Upper lobe of left lung (tissue), 6 donors: ENCODE measurements around the gene ARL2. TPM values are rescaled to one million over a fixed set of nuclear protein-coding genes. Genes with fewer than 3 reads are reported as not detected.

Source experiments
- ATAC-seq, 2 donors: fragments of 200-7000 bp; cut with Tn5 transposase; one replicate each; pipeline ENCODE4 v1.9.1; 2022; ENCODE audit warnings: mild to moderate bottlenecking in 2 of 2, moderate library complexity in 2 of 2; ENCODE audit not compliant: low FRiP score in 2 of 2
- DNase-seq, 2 donors: peaks; one replicate each; pipeline ENCODE4 v3.0.0-alpha.2; 2019 to 2020
- H3K27ac ChIP-seq, 4 donors: fragments of 200-600 bp; sonication (generic); one replicate each; pipeline ENCODE4 v1.5.1; 2016 to 2019
- H3K27me3 ChIP-seq, 4 donors: fragments of 200-600 bp; sonication (generic); one replicate each; pipeline ENCODE4 v1.5.1; 2017 to 2019
- H3K36me3 ChIP-seq, 4 donors: fragments of 200-600 bp; sonication (generic); one replicate each; pipeline ENCODE4 v1.5.1; 2016 to 2019
- H3K4me1 ChIP-seq, 4 donors: fragments of 200-600 bp; sonication (generic); one replicate each; pipeline ENCODE4 v1.5.1; 2018 to 2019
- H3K4me3 ChIP-seq, 4 donors: fragments of 200-600 bp; sonication (generic); one replicate each; pipeline ENCODE4 v1.5.1; 2017 to 2019; ENCODE audit warnings: mild to moderate bottlenecking in 2 of 4, moderate library complexity in 1 of 4
- H3K9me3 ChIP-seq, 4 donors: fragments of 200-600 bp; sonication (generic); one replicate each; pipeline ENCODE4 v1.5.1; 2018 to 2019
- EP300 ChIP-seq, 4 donors: sonication (generic); formaldehyde crosslinking; IDR thresholded peaks; one replicate each; pipeline ENCODE4 v1.5.1; 2017; ENCODE audit warnings: antibody characterized with exemption in 4 of 4, control low read depth in 2 of 4
- POLR2A ChIP-seq, 4 donors: fragments of 450-650 bp; IDR thresholded peaks; one replicate each; pipeline ENCODE4 v1.5.1; 2016 to 2017; ENCODE audit warnings: antibody characterized with exemption in 4 of 4, mild to moderate bottlenecking in 2 of 4
- POLR2AphosphoS5 ChIP-seq, 2 donors: sonication (generic); formaldehyde crosslinking; IDR thresholded peaks; one replicate each; pipeline ENCODE4 v1.5.1; 2017; ENCODE audit warnings: antibody characterized with exemption in 2 of 2
- WGBS, 2 donors: methylation state at CpG; one replicate each; pipeline ENCODE4 v1.1.5; 2017 to 2018; 5-methylcytosine and 5-hydroxymethylcytosine counted together
- total RNA-seq, 6 donors: library from RNA; depleted of rRNA in 4 of 6; stranded (reverse); fragments of >200 nt in 4 of 6; gene quantifications; one replicate each; pipeline versions ENCODE4 v1.1.0 to v1.2.1, GENCODE V29; 2016 to 2021
- TF ChIP-seq, protein P1 (sequence below), 6 experiments: fragments of 450-650 bp in 4 of 6; fragments of 200-600 bp in 2 of 6; sonication (generic) in 2 of 6; IDR thresholded peaks; one replicate each; pipeline ENCODE4 v1.5.1; 2016 to 2019; ENCODE audit warnings: antibody characterized with exemption in 6 of 6
- donor health status: DM: no; HTN: no; CAD: no; lungs with moderate emphysema.
- donor health status: DM: no; HTN: yes; CAD: no; lungs with severe emphysema.

ARL2 gene
- total RNA-seq, 6 donors from 2014 or later: 41.9 to 113 (median 81.2) TPM

DNA sequence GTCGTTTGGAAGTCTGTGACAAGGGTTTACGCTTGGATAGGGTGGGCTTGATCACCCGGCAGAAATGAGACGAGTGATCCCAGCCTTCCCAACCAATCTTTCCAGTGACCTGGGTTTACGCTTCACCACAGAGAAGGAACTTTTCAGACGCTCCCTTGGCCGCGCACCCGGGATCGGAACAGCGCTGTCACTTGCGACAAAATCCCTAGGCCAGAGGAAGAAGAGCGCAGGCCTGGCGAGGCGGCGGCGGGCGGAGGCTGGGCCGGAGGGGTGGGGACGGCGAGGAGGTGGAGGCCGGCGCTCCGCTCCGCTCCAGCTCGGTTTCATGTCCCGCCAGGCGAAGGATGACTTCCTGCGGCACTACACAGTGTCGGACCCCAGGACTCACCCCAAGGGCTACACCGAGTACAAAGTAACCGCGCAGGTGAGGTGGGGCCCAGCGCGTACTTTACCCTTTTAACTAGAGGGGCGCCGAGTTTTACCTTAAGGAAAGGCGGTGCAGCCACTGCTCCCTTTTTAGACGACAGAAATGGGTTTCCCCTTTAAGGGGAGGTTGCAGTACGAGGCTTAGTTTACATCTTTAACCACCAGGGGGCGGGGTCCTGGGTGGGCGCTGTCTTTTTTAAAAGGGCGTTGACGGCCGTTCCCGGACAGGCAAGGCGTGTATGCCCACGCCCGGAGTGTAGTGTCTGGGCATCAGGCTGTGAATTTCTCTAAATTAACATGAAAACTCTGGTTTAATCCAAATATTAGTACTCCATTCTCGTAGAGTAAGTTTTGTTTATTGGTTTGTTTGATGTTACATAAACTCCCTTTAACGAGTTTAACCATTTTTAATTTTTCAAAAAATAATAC, 13.5 kb downstream of the ARL2 start, which contains the start of gene SNX15:
Gene SNX15 (plus strand): TSS at position 227 of the 855 bp plus-strand sequence. CDS start 99 bp downstream, at position 326.
- TF ChIP-seq POLR2A (IDR thresholded peaks at IDR 0.05) (peak in 2 of 4 donors; percentile 74 to 88), POLR2AphosphoS5 (IDR thresholded peaks at IDR 0.05) (peak; percentile 57 to 83), EP300 (IDR thresholded peaks at IDR 0.05) (peak in 1 of 4 donors; percentile 42)
- TF ChIP-seq, protein P1, sequence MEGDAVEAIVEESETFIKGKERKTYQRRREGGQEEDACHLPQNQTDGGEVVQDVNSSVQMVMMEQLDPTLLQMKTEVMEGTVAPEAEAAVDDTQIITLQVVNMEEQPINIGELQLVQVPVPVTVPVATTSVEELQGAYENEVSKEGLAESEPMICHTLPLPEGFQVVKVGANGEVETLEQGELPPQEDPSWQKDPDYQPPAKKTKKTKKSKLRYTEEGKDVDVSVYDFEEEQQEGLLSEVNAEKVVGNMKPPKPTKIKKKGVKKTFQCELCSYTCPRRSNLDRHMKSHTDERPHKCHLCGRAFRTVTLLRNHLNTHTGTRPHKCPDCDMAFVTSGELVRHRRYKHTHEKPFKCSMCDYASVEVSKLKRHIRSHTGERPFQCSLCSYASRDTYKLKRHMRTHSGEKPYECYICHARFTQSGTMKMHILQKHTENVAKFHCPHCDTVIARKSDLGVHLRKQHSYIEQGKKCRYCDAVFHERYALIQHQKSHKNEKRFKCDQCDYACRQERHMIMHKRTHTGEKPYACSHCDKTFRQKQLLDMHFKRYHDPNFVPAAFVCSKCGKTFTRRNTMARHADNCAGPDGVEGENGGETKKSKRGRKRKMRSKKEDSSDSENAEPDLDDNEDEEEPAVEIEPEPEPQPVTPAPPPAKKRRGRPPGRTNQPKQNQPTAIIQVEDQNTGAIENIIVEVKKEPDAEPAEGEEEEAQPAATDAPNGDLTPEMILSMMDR (IDR thresholded peaks at IDR 0.05): peak; percentile 56 to 77 (median 68)
- H3K4me3 ChIP-seq: peak within 1 kb of the TSS; percentile 22 to 66 (median 57)
- 1 to 2% methylated on average over 22 to 33 of the region's 51 CpGs for WGBS, 2 donors

DNA sequence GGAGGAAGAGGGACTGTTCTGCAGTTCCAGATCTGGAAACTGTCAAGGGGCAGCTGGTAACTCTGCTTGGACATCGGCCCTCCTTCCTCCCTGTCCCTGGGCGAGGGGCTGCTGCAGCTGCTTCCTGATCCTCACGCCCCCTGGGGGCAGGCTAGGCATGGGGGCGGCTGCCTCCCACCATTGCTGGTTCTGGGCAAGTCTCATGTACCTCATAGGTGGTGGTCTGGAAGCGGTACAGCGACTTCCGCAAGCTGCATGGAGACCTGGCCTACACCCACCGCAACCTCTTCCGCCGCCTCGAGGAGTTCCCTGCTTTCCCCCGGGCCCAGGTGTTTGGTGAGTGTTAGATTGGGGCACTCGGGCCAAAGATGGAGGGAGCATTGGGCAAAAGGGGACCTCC, 18.3 kb downstream of the ARL2 start:
- no peak for ATAC-seq

More for the DNA sequence above, 13.5 kb downstream of the ARL2 start, which contains the start of gene SNX15:
- ATAC-seq: peak; percentile 97 to 99
- Histone ChIP-seq H3K9me3 (no peaks in the 10 kb centered on the region), H3K27ac (peak within 1 kb of the TSS; percentile 82 to 95 (median 89)), H3K36me3 (peaks cover 0 to 9% (median 6%) of the 10 kb centered on the region in 4 donors), H3K27me3 (no peaks in the 10 kb centered on the region), H3K4me1 (peaks cover 16 to 21% (median 17%) of the 10 kb centered on the region in 4 donors)
- DNase-seq: peak; percentile 94 to 97

DNA sequence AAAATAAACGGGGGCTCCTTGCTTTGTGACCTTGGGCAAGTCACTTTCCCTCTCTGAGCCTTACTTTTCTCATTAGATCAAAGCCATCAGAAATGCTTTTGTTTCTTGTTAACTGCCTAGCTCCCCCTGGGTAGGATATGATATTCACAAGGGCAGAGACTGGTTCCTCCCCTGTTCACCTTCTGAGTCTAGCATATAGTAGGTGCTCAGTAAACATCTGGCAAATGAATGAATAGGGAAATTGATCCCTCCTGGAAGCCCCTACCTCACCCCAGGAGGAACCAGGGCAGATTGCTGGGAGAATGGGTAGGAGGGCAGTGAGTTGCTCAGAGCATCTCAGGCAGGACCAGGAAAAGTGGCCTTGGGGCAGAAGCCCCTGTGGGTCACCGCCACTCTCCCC, 20.5 kb downstream of the ARL2 start:
- Histone ChIP-seq H3K4me1 (peaks cover 0 to 7% (median 0%) of the 10 kb centered on the region in 4 donors), H3K36me3 (peaks cover 10 to 73% (median 53%) of the 10 kb centered on the region in 4 donors), H3K27me3 (no peaks in the 10 kb centered on the region), H3K9me3 (no peaks in the 10 kb centered on the region), H3K27ac (no peak overlapping the region), H3K4me3 (no peak overlapping the region)
- TF ChIP-seq POLR2A (IDR thresholded peaks at IDR 0.05) (no peak), EP300 (IDR thresholded peaks at IDR 0.05) (no peak), POLR2AphosphoS5 (IDR thresholded peaks at IDR 0.05) (no peak)
- TF ChIP-seq, protein P1 (IDR thresholded peaks at IDR 0.05): no peak
- no peak for ATAC-seq
- no peak for DNase-seq
- WGBS, 2 donors: 96% methylated on average over 2 of the region's 2 CpGs; no CpG with 5 or more reads in 1 of the 2 donors

More for the DNA sequence above, 18.3 kb downstream of the ARL2 start:
- no peak for TF ChIP-seq POLR2A (IDR thresholded peaks at IDR 0.05)
- no peak for DNase-seq
- Histone ChIP-seq H3K27ac (no peak overlapping the region), H3K9me3 (no peaks in the 10 kb centered on the region), H3K27me3 (no peaks in the 10 kb centered on the region), H3K4me3 (no peak overlapping the region), H3K4me1 (peaks cover 11 to 22% (median 14%) of the 10 kb centered on the region in 4 donors), H3K36me3 (peaks cover 10 to 57% (median 41%) of the 10 kb centered on the region in 4 donors)
- 88% methylated on average over 8 to 13 of the region's 13 CpGs for WGBS, 2 donors

DNA sequence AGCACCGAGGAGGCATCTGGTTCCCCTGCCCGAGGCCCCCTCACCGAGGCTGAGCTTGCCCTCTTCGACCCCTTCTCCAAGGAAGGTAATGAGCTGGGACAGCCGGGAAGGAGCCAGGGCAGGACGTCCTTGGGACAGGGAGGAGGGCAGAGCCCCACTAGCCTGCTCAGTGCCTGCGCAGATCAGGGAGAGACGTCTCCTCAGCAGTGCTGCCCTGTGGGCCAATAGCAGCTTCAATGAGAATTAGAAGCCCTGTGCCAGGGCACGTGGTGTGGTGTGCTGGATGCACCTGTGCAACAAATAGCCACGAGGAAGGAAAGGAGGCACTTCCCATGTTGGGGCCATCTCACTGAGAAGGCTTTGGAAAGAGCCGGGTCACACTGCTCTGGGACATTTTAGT, 21.6 kb downstream of the ARL2 start:
- H3K27ac ChIP-seq: no peak overlapping the region
- peaks cover 0 to 14% (median 5%) of the 10 kb centered on the region in 4 donors for H3K4me1 ChIP-seq
- 83 to 86% methylated on average over 9 to 11 of the region's 11 CpGs for WGBS, 2 donors
- no peak for ATAC-seq
- no peaks in the 10 kb centered on the region for H3K27me3 ChIP-seq
- no peaks in the 10 kb centered on the region for H3K9me3 ChIP-seq
- DNase-seq: no peak
- TF ChIP-seq, protein P1 (IDR thresholded peaks at IDR 0.05): no peak
- TF ChIP-seq POLR2AphosphoS5 (IDR thresholded peaks at IDR 0.05) (no peak), EP300 (IDR thresholded peaks at IDR 0.05) (no peak), POLR2A (IDR thresholded peaks at IDR 0.05) (no peak)
- H3K4me3 ChIP-seq: no peak overlapping the region
- H3K36me3 ChIP-seq: peaks cover 10 to 77% (median 53%) of the 10 kb centered on the region in 4 donors

DNA sequence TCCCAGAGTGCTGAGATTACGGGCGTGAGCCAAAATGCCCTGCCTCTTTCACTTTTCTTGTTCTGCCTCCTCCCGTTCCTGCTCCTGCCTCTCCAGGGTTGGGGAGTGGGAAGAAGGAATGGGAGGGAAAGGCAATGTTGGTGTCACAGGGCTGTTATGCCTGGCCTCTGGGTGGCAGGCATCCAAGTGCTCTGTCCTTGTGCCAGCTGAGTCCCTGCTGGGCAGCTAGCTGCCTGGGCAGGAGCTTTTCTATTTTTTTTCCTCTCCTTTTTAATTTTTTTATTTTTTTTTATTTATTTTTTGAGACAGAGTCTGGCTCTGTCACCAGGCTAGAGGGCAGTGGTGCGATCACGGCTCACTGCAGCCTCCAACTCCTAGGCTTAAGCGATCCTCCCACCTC, 23.0 kb downstream of the ARL2 start:
- TF ChIP-seq POLR2AphosphoS5 (IDR thresholded peaks at IDR 0.05) (no peak), POLR2A (IDR thresholded peaks at IDR 0.05) (no peak), EP300 (IDR thresholded peaks at IDR 0.05) (no peak)
- TF ChIP-seq, protein P1 (IDR thresholded peaks at IDR 0.05): no peak
- DNase-seq (peak in 1 of 2 donors; percentile 73), ATAC-seq (no peak)
- H3K27me3 ChIP-seq: no peaks in the 10 kb centered on the region
- 76 to 84% methylated on average over 6 of the region's 6 CpGs for WGBS, 2 donors
- no peaks in the 10 kb centered on the region for H3K9me3 ChIP-seq
- H3K36me3 ChIP-seq: peaks cover 10 to 73% (median 52%) of the 10 kb centered on the region in 4 donors
- peaks cover 4 to 22% (median 10%) of the 10 kb centered on the region in 4 donors for H3K4me1 ChIP-seq
- no peak overlapping the region for H3K4me3 ChIP-seq
- H3K27ac ChIP-seq: no peak overlapping the region
